AG04450 (cell line): Measurements from ENCODE around the gene GRID1. TPM values are rescaled to one million over a fixed set of nuclear protein-coding genes. Genes with fewer than 3 reads are reported as not detected.

Source experiments
- CTCF ChIA-PET: fragments of 300-600, 350-600 bp; formaldehyde crosslinking; extraction: SDS; loops from one replicate; lab custom pipeline; 2022; ENCODE audit warnings: antibody characterized with exemption, inconsistent platforms; lab: Charles Lee
- POLR2A ChIA-PET: fragments of 350-600 bp; formaldehyde crosslinking; extraction: SDS; loops from one replicate; lab custom pipeline; 2021; ENCODE audit warnings: antibody characterized with exemption, inconsistent platforms; lab: Yijun Ruan, JAX
- DNase-seq: peaks from one replicate; pipeline ENCODE4 v3.0.0-alpha.2; 2011; ENCODE audit warnings: low read depth, low spot score
- H3K27ac ChIP-seq: one replicate; pipeline ENCODE4 v1.5.1; 2012; ENCODE audit warnings: low read depth, low read length, control low read depth
- H3K27me3 ChIP-seq: one replicate; pipeline ENCODE4 v1.6.0; 2012; ENCODE audit warnings: low read length; ENCODE audit not compliant: control insufficient read depth, insufficient read depth
- H3K4me3 ChIP-seq: 2 replicates; pipeline ENCODE4 v1.5.1; 2011; ENCODE audit warnings: mild to moderate bottlenecking, low read depth, low read length, control low read depth
- H3K9me3 ChIP-seq: 2 replicates; pipeline ENCODE4 v1.5.1; 2012; ENCODE audit warnings: low read length; ENCODE audit not compliant: control insufficient read depth, insufficient read depth
- polyA plus RNA-seq: library from polyadenylated mRNA; depleted of rRNA; stranded (reverse); fragments of >200 nt; gene quantifications from 2 replicates; pipeline ENCODE4 v1.2.3, GENCODE V29; 2011
- TF ChIP-seq, protein P1 (sequence below): IDR thresholded peaks from 2 replicates; pipeline ENCODE4 v1.5.1; 2011; ENCODE audit warnings: low read depth, low read length, control low read depth, inconsistent platforms

Gene GRID1
- polyA plus RNA-seq, 1 experiment = not detected

DNA sequence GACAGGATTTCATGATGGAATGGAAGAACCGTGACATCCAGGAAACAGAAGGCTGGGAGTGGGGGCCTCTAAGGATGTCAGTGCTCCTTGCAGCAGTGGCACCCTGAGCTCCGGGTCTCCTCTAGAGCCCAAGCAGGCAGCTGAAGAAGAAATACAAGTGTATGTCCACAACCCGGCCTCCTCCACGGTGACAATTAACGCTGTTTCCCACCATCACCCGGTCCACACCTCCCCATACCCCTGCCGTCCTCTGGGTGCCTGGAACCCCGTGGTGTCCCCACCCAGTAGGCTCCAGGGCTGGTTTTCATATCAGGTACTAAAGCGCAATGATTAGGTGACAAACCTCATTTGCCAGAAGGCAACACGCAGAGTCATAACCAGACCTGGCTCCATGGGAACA, 30.3 kb downstream of the GRID1 start:
- no peak for DNase-seq
- TF ChIP-seq, protein P1, sequence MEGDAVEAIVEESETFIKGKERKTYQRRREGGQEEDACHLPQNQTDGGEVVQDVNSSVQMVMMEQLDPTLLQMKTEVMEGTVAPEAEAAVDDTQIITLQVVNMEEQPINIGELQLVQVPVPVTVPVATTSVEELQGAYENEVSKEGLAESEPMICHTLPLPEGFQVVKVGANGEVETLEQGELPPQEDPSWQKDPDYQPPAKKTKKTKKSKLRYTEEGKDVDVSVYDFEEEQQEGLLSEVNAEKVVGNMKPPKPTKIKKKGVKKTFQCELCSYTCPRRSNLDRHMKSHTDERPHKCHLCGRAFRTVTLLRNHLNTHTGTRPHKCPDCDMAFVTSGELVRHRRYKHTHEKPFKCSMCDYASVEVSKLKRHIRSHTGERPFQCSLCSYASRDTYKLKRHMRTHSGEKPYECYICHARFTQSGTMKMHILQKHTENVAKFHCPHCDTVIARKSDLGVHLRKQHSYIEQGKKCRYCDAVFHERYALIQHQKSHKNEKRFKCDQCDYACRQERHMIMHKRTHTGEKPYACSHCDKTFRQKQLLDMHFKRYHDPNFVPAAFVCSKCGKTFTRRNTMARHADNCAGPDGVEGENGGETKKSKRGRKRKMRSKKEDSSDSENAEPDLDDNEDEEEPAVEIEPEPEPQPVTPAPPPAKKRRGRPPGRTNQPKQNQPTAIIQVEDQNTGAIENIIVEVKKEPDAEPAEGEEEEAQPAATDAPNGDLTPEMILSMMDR = no peak
- H3K27me3 ChIP-seq = peaks cover under 1% of the 10 kb centered on the region
- ChIA-PET POLR2A (no interaction called here), CTCF (no interaction called here)
- H3K9me3 ChIP-seq = no peaks in the 10 kb centered on the region
- no peak overlapping the region for H3K4me3 ChIP-seq
- H3K27ac ChIP-seq = no peak overlapping the region

DNA sequence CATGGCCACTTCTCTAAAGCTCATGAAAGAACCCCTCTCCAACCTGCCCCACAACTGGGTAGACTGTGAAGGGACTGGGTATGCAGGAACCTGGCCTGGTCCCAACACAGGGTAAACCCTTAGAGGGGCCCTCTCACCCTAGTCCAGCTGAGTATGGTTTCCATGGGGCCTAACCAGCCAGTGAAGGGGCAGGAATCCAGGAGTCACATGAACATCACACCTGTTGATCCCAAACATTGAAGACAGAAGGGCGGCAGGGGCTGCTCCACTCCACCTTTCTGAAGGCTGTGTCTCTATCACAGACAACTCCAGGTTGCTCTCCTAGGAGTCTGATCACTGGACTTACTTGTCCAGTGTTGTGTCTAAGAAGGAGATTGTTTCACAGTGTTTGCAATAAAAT, 30.8 kb downstream of the GRID1 start:
- POLR2A ChIA-PET = no interaction called here
- Histone ChIP-seq H3K27me3 (no peaks in the 10 kb centered on the region), H3K9me3 (no peaks in the 10 kb centered on the region), H3K27ac (no peak overlapping the region), H3K4me3 (no peak overlapping the region)
- TF ChIP-seq, protein P1 = no peak
- CTCF ChIA-PET = no interaction called here
- DNase-seq = no peak

DNA sequence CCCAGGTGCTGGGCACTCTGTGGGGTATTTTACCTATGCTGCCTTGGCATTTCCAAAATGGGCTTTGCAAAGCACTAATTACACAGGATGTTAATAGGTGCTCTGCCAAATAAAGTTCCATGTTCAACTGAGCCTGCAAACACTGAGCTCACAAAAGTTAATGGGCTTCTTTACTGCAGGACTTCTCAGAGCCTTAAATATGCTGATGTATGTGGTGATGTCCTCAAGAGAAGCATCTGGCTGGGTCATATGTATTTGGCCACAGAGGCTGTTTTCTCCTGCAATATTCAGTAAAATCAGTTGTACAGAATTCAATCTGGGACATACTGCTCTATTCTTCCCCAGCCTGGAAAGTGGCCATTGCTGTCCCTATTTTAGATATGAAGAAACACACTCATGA, 31.3 kb downstream of the GRID1 start:
- ChIA-PET POLR2A (no interaction called here), CTCF (no interaction called here)
- no peak for DNase-seq
- H3K27ac ChIP-seq = no peak overlapping the region
- no peaks in the 10 kb centered on the region for H3K9me3 ChIP-seq
- H3K4me3 ChIP-seq = no peak overlapping the region
- TF ChIP-seq, protein P1 = no peak
- H3K27me3 ChIP-seq = no peaks in the 10 kb centered on the region

DNA sequence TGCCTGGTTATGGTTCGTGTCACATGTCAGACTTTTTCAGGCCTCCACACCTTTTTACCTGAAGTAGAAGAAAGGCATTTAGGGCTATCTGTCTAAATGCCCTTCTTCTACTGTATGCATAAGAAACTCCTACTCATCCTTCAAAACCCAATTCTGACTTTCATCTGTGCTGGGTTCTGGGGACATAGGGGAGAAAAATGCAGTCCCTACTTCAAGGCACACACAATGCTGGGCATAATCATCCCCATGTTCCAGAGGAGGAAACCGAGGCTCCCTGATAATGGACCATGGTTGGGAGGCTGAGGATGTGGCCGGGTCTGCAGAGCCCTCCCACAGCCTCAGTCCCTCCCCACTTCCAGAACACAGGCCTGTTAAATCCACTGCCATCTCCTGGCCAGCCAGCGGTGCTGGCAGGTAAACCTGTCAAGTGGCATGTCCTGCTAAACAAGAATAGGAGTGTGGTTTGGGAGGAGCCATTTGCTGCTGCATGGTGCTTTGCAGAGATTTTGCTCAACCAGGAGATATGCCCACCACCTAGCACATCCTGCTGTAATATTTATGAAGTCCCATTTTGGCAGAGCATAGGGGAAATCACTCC, 32.0 kb downstream of the GRID1 start:
- ChIA-PET POLR2A (no interaction called here), CTCF (no interaction called here)

DNA sequence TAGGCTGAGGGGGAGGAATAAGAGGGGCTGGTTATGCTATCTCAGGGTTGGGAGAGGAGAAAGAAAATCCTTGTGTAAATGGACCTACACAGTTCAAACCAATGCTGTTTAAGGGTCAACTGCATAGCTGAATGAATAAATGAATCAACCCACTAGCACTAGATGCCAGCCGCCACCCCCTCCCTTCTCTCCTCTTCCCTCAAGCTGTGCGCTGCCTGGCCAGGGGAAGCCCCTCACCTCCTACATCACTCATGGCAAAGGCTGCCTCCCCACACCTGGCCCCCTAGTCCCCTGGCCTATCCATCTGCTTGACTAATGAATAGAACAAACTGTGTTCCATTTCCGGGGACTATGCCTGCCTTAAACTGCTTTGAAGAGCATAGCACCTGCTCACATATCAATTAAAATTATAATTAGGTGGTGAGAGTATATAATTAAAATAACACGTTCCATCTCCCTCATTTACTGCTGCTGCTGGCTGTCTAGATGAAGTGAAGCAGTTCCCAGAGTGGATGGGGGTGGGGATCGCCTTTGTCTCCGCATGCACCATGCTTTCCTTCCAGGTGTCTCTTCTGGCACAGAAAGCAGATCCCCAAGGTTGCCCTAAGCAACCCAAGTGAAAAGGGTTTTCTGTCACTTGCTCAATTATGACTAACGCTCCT, 32.6 kb downstream of the GRID1 start:
- H3K9me3 ChIP-seq = no peaks in the 10 kb centered on the region
- H3K27me3 ChIP-seq = no peaks in the 10 kb centered on the region
- CTCF ChIA-PET = no interaction called here
- H3K27ac ChIP-seq = no peak overlapping the region
- no peak for DNase-seq
- H3K4me3 ChIP-seq = no peak overlapping the region
- TF ChIP-seq, protein P1 = no peak
- POLR2A ChIA-PET = no interaction called here

More for the DNA sequence above, 32.0 kb downstream of the GRID1 start:
- no peak overlapping the region for H3K27ac ChIP-seq
- no peak overlapping the region for H3K4me3 ChIP-seq
- no peak for DNase-seq
- H3K27me3 ChIP-seq = no peaks in the 10 kb centered on the region
- TF ChIP-seq, protein P1 = no peak
- no peaks in the 10 kb centered on the region for H3K9me3 ChIP-seq
